Ishikawa (cell line): ENCODE measurements around the gene RHOJ.

Experiments
- CEBPB ChIP-seq: IDR thresholded peaks from 2 replicates; pipeline ENCODE4 v1.6.1; 2012
- CREB1 ChIP-seq: IDR thresholded peaks from 2 replicates; pipeline ENCODE4 v1.6.1; 2012; ENCODE audit warnings: low read depth
- EGR1 ChIP-seq: IDR thresholded peaks from 2 replicates; pipeline ENCODE4 v1.6.1; 2012
- EP300 ChIP-seq: IDR thresholded peaks from 2 replicates; pipeline ENCODE4 v1.6.1; 2012; ENCODE audit warnings: borderline replicate concordance
- FOXM1 ChIP-seq: IDR thresholded peaks from 2 replicates; pipeline ENCODE4 v1.6.1; 2012; ENCODE audit warnings: low read depth, borderline replicate concordance
- NFIC ChIP-seq: IDR thresholded peaks from 2 replicates; pipeline ENCODE4 v1.6.1; 2012
- RAD21 ChIP-seq: IDR thresholded peaks from 2 replicates; pipeline ENCODE4 v1.6.1; 2012; ENCODE audit warnings: low read depth
- TEAD4 ChIP-seq: IDR thresholded peaks from 2 replicates; pipeline ENCODE4 v1.6.1; 2012
- YY1 ChIP-seq: IDR thresholded peaks from 2 replicates; pipeline ENCODE4 v1.6.1; 2012; ENCODE audit warnings: low read depth
- TF ChIP-seq, protein P1 (sequence below): IDR thresholded peaks from 2 replicates; pipeline ENCODE4 v1.6.1; 2012; ENCODE audit warnings: low read depth, mild to moderate bottlenecking
- TF ChIP-seq, protein P2 (sequence below): IDR thresholded peaks from 2 replicates; pipeline ENCODE4 v1.6.1; 2012

DNA sequence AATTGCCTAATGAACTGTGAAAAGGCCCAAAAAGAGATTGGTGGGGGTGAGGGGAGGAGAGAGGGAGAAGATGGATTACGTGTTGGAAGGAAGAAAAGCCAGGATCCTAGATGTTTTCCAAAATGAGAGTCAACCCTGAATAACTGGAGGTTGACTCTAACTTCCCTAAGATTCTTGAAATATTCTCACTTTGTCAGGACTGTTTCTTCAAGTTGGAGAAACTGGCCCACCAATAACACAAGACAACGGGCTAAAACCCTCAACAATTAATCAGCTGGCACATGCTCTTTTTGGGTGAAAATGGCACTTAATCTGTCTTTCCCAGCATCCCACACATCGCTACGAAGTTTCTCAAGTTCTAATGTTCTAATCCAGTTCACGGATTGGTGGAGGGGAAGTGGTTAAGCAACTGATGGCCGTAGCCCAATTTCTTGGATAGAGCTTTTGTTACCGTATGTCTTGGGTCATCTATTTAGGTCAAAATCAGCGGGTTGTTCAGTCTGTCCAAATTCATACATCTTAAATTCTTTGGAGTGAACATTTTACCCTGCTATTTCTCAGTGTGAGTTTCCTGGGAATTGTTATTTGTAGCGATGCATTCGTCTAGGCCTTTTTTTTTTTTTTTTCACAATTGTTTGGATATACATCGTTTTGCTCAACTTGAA is 65.5 kb downstream of the RHOJ start:
- no peak for TF ChIP-seq TEAD4
- no peak for TF ChIP-seq RAD21
- TF ChIP-seq, protein P1, sequence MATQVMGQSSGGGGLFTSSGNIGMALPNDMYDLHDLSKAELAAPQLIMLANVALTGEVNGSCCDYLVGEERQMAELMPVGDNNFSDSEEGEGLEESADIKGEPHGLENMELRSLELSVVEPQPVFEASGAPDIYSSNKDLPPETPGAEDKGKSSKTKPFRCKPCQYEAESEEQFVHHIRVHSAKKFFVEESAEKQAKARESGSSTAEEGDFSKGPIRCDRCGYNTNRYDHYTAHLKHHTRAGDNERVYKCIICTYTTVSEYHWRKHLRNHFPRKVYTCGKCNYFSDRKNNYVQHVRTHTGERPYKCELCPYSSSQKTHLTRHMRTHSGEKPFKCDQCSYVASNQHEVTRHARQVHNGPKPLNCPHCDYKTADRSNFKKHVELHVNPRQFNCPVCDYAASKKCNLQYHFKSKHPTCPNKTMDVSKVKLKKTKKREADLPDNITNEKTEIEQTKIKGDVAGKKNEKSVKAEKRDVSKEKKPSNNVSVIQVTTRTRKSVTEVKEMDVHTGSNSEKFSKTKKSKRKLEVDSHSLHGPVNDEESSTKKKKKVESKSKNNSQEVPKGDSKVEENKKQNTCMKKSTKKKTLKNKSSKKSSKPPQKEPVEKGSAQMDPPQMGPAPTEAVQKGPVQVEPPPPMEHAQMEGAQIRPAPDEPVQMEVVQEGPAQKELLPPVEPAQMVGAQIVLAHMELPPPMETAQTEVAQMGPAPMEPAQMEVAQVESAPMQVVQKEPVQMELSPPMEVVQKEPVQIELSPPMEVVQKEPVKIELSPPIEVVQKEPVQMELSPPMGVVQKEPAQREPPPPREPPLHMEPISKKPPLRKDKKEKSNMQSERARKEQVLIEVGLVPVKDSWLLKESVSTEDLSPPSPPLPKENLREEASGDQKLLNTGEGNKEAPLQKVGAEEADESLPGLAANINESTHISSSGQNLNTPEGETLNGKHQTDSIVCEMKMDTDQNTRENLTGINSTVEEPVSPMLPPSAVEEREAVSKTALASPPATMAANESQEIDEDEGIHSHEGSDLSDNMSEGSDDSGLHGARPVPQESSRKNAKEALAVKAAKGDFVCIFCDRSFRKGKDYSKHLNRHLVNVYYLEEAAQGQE: no peak
- TF ChIP-seq CREB1: no peak
- TF ChIP-seq CEBPB: no peak
- no peak for TF ChIP-seq YY1
- no peak for TF ChIP-seq NFIC
- no peak for TF ChIP-seq EGR1
- no peak for TF ChIP-seq EP300
- no peak for TF ChIP-seq FOXM1
- TF ChIP-seq, protein P2, sequence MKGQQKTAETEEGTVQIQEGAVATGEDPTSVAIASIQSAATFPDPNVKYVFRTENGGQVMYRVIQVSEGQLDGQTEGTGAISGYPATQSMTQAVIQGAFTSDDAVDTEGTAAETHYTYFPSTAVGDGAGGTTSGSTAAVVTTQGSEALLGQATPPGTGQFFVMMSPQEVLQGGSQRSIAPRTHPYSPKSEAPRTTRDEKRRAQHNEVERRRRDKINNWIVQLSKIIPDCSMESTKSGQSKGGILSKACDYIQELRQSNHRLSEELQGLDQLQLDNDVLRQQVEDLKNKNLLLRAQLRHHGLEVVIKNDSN: no peak
